GM21390 (cell line): Measurements from ENCODE around the gene ASMTL.
"Not testable (repeated sequence)": the region's sequence is repeated elsewhere in the genome, so short reads cannot be mapped to it uniquely, and the experiment has no call there.

ENCODE experiments used
- ATAC-seq: cut with Tn5 transposase; IDR thresholded peaks from one replicate; pipeline ENCODE4 v1.9.1; 2021; ENCODE audit not compliant: unreplicated experiment

ASMTL gene

GRCh38 chrX:1390621-1391369 is 61.9 kb downstream of the ASMTL start:
- ATAC-seq = no peak

GRCh38 chrX:1389993-1390285 is 62.8 kb downstream of the ASMTL start:
- no peak for ATAC-seq

GRCh38 chrX:1389181-1389992 is 63.3 kb downstream of the ASMTL start:
- no peak for ATAC-seq

- no peak for ATAC-seq
Measured at GRCh38 chrX:1388651-1389050, 64.1 kb downstream of the ASMTL start.

GRCh38 chrX:1387141-1387776 is 65.5 kb downstream of the ASMTL start:
- ATAC-seq = no peak

GRCh38 chrX:1386338-1387127 is 66.2 kb downstream of the ASMTL start:
- ATAC-seq = no peak

- no peak for ATAC-seq
Measured at GRCh38 chrX:1385253-1386223, 67.2 kb downstream of the ASMTL start.

- ATAC-seq = no peak
Measured at GRCh38 chrX:1384658-1385252, 68.0 kb downstream of the ASMTL start.

- ATAC-seq = no peak
Measured at GRCh38 chrX:1380672-1381233, 72.0 kb downstream of the ASMTL start.

- ATAC-seq = no peak
Measured at GRCh38 chrX:1378306-1378759, 74.4 kb downstream of the ASMTL start.

GRCh38 chrX:1368385-1368698 is 84.4 kb downstream of the ASMTL start:
- no peak for ATAC-seq

- ATAC-seq = not testable (repeated sequence)
Measured at GRCh38 chrX:1366363-1366762, 86.3 kb downstream of the ASMTL start.

- no peak for ATAC-seq
Measured at GRCh38 chrX:1361910-1362309, 90.8 kb downstream of the ASMTL start.

GRCh38 chrX:1361275-1361674 is 91.4 kb downstream of the ASMTL start:
- no peak for ATAC-seq

GRCh38 chrX:1360171-1360570 is 92.5 kb downstream of the ASMTL start:
- no peak for ATAC-seq

GRCh38 chrX:1359477-1359873 is 93.2 kb downstream of the ASMTL start:
- ATAC-seq = no peak

- ATAC-seq = no peak
Measured at GRCh38 chrX:1358793-1359476, 93.8 kb downstream of the ASMTL start.

- no peak for ATAC-seq
Measured at GRCh38 chrX:1357993-1358392, 94.7 kb downstream of the ASMTL start.
